K562 treated with DMSO at 1 percent for 24 hours (cell line): ENCODE measurements around the gene PNISR. TPM values are rescaled to one million over a fixed set of nuclear protein-coding genes. Genes with fewer than 3 reads are reported as not detected.

ENCODE experiments used
- total RNA-seq: library from RNA; unstranded; fragments of 300-600 nt; gene quantifications from 2 replicates; pipeline ENCODE4 v1.2.3, GENCODE V29; 2022; ENCODE audit warnings: low read depth; ENCODE audit not compliant: insufficient read depth

The PNISR gene
- 53.3 and 69.7 TPM in 2 replicates for total RNA-seq

GRCh38 chr6:99424761-99425646, at the start of gene PNISR:
PNISR (minus strand) TSS chr6:99425308; CDS start chr6:99414659, 10,649 bp downstream.

GRCh38 chr6:99393698-99394531, 31.2 kb downstream of the PNISR start, which contains the start of gene COQ3:
COQ3 (minus strand) TSS chr6:99394195; CDS start chr6:99394179, 16 bp downstream.

GRCh38 chr6:99349171-99350141, 75.7 kb downstream of the PNISR start, which contains the start of gene FAXC:
FAXC (minus strand) TSS chr6:99349674; CDS start chr6:99349372, 302 bp downstream.

Other genes starting within 250 kb of the PNISR start
- not detected in 2 replicates for gene FAXC, start 75.6 kb downstream of the PNISR start, total RNA-seq
- 10.1 and 10.5 TPM in 2 replicates for gene COQ3, start 31.1 kb downstream of the PNISR start, total RNA-seq
- gene USP45, start 90.1 kb upstream of the PNISR start, total RNA-seq, result 7.5 and 9.4 TPM in 2 replicates
- gene CCNC, start 143.4 kb upstream of the PNISR start, total RNA-seq, result 29.9 and 52.4 TPM in 2 replicates
- gene PRDM13, start 181.5 kb upstream of the PNISR start, total RNA-seq, result not detected in 2 replicates